Activated naive CD4-positive, alpha-beta T cell treated with anti-CD3 and anti-CD28 coated beads for 36 hours (primary cell): ENCODE results near the gene BCAS4. TPM values are rescaled to one million over a fixed set of nuclear protein-coding genes. Genes with fewer than 3 reads are reported as not detected.

Source experiments
- CTCF ChIA-PET: fragments of 350-600 bp; sonication (Branson Sonifier 250); formaldehyde crosslinking; loops from one replicate; lab custom pipeline; 2021; ENCODE audit warnings: antibody characterized with exemption; lab: Charles Lee
- DNase-seq: peaks from one replicate; pipeline ENCODE4 v3.0.0-alpha.2; 2020
- H3K27ac Mint-ChIP-seq: one replicate; pipeline ENCODE4 v1.8.0; 2021; ENCODE audit warnings: mild to moderate bottlenecking, mixed read lengths
- H3K27me3 Mint-ChIP-seq: one replicate; pipeline ENCODE4 v1.8.0; 2021; ENCODE audit warnings: low read depth, mixed read lengths
- H3K36me3 Mint-ChIP-seq: one replicate; pipeline ENCODE4 v1.8.0; 2021; ENCODE audit warnings: low read depth, mixed read lengths
- H3K4me1 Mint-ChIP-seq: one replicate; pipeline ENCODE4 v1.8.0; 2021; ENCODE audit warnings: low read depth, mixed read lengths
- H3K4me3 Mint-ChIP-seq: one replicate; pipeline ENCODE4 v1.8.0; 2021; ENCODE audit warnings: mild to moderate bottlenecking, moderate library complexity, mixed read lengths
- H3K9me3 Mint-ChIP-seq: one replicate; pipeline ENCODE4 v1.8.0; 2021; ENCODE audit warnings: mixed read lengths
- intact Hi-C: fragments of 100-400 bp; cut with micrococcal nuclease; formaldehyde crosslinking; loops from one replicate; pipeline ENCODE4 v1.15.1; 2023
- total RNA-seq, 2 experiments: library from RNA; stranded (reverse); gene quantifications; one replicate each; pipeline ENCODE4 v1.2.3, GENCODE V29; 2021

The BCAS4 gene
- total RNA-seq, 2 experiments from 2014 or later = 15.7 to 16.6 TPM

DNA sequence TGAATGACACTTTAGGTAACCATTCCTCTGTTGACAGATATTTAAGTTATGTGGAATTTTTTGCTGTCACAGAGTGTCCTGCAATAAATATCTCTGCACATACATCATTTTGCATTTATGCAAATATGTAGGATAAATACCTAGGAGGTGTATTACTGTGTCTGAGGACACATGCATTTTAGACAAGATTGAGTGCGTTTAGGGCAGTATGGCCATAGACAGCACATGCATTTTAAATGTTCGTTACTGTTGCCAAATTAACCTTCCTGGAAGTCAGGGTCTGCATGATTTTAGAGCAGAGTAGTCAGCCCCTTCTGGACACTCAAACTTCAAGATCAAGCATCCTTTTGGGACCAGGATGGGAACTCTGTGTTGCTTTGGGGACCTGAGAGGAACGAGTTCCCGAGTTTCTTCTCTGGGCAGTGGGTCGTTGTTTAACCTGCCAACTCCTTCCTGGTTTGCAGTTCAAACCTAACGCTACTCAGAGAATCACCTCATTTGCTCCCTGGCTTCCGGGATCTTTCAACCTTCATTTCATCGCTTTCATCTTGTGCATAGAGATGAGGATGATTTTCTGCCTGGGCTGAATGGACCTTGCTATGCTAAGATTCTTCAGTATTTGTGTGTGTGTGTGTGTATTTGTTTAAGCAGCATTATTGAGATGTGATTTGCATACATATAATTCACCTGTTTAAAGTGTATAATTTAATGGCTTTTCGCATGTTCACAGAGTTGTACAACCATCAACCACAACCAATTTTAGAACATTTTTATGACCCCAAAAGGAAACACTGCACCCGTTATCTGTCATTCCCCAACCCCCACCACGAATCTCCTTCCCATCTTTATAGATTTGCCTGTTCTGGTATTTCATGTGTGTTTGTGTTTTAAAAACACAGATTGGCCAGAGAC, 9.8 kb downstream of the BCAS4 start:
- intact Hi-C loops = loop anchor here (1.0 kb wide), 2 partner anchors 10 to 14 kb away; no protein-coding TSS in a partner anchor
- DNase-seq = peak; percentile 61
- CTCF ChIA-PET = interaction anchor here (0.6 to 2.5 kb wide), 7 partner anchors 10 to 833 kb away, joined by 3 to 17 read pairs (median 4); partner anchors contain the start of gene BCAS4
- H3K36me3 Mint-ChIP-seq = no peaks in the 10 kb centered on the region
- peak overlapping the region; percentile 64 for H3K4me3 Mint-ChIP-seq
- H3K9me3 Mint-ChIP-seq = no peaks in the 10 kb centered on the region
- peaks cover 32% of the 10 kb centered on the region for H3K4me1 Mint-ChIP-seq
- no peaks in the 10 kb centered on the region for H3K27me3 Mint-ChIP-seq
- peak overlapping the region; percentile 91 for H3K27ac Mint-ChIP-seq

DNA sequence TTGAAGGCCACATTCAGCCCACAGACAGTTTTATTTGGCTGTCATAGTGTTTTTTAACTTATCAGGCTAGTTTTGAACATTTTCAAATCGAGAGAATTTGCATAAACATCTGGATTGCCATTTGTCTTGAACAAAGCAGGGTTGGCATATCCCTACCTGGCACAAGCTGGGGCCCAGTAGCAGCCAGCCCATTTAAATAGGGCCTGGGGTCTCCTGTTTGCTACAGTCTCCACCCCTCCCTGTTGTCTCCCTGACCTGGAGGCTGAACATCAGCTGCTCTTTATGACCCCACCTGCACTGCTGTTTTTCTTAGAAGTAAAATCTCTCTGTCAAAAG, 10.5 kb downstream of the BCAS4 start:
- intact Hi-C loops = no loop called here
- peaks cover 29% of the 10 kb centered on the region for H3K4me1 Mint-ChIP-seq
- H3K27ac Mint-ChIP-seq = peak overlapping the region; percentile 91
- H3K9me3 Mint-ChIP-seq = no peaks in the 10 kb centered on the region
- H3K36me3 Mint-ChIP-seq = no peaks in the 10 kb centered on the region
- CTCF ChIA-PET = interaction anchor here (0.6 to 1.7 kb wide), 3 partner anchors 11 to 833 kb away, joined by 3 to 8 read pairs (median 4); partner anchors contain the start of gene BCAS4
- H3K27me3 Mint-ChIP-seq = no peaks in the 10 kb centered on the region
- peak overlapping the region; percentile 64 for H3K4me3 Mint-ChIP-seq
- no peak for DNase-seq

DNA sequence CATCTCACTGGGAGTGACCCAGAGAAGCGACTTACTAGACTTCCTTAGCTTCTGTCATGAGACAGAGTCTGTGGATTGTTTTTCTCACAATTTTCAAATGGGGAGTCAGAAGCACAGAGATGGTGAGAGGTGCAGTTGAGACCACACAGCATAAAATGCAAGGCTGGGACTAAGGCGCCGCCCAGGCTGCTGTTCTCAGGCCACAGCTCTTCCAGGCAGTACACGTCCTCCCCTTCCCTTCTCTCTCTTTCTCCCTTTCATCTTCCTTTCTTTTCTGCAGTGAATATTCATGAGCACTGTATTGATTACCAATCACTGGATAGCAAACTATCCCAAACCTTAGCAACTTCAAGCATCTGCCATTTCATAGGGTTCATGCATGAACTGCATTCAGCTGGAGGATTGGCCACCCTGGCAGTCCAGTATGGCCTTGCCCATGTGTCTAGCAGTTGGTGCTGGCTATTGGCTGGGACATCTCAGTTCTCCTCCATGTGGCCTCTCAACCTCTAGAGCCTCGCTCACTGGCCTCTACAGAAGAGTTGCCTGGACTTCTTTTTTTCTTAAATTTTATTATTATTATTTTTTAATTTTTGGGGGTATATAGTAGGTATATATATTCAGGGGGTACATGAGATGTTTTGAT, 11.4 kb downstream of the BCAS4 start:
- Mint-ChIP-seq H3K4me3 (no peak overlapping the region), H3K36me3 (no peaks in the 10 kb centered on the region), H3K4me1 (peaks cover 33% of the 10 kb centered on the region), H3K27me3 (no peaks in the 10 kb centered on the region), H3K9me3 (no peaks in the 10 kb centered on the region), H3K27ac (no peak overlapping the region)
- DNase-seq = no peak
- CTCF ChIA-PET = interaction anchor here (1.3 to 1.7 kb wide), 2 partner anchors 12 to 123 kb away, joined by 4 to 8 read pairs; partner anchors contain the start of gene BCAS4
- intact Hi-C loops = no loop called here

DNA sequence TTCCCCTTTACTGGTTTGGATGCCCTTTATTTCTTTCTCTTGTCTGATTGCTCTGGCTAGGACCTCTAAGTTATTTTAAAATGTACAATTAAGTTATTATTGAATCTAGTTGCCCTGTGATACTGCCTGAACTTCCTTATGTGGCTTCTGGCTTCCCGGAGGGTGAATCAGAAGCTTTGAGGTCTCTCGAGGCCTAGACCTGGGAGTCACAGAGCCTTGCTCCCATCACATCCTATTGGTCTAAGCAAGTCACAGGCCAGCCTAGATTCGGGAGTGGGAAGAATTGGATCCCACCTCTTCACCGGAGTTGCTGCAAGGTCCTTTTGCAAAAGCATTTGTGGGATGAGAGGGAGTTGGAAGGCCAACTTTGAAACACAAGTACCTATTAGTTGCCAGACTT, 15.2 kb downstream of the BCAS4 start:
- DNase-seq = no peak
- Mint-ChIP-seq H3K4me3 (no peak overlapping the region), H3K27ac (no peak overlapping the region), H3K27me3 (no peaks in the 10 kb centered on the region), H3K36me3 (no peaks in the 10 kb centered on the region), H3K9me3 (no peaks in the 10 kb centered on the region), H3K4me1 (peaks cover 33% of the 10 kb centered on the region)
- intact Hi-C loops = no loop called here
- CTCF ChIA-PET = no interaction called here

DNA sequence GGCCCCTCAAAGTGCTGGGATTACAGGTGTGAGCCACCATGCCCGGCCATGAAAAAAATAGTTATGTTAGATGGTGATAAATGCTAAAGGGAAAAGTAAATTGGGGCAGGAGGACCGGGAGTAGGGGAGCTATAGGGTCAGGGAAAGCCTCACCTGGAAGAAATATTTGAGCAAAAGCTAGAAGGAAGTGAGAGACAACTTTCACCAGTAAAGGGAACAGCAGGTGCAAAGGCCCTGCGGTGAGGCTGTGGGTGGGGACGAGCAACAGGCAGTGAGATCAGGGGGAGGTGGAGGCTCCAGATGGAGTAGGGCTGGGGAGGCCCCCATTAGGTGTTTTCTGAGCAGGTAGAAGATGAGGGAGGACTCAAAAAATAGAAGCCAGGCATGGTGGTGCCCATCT, 16.0 kb downstream of the BCAS4 start:
- no peak overlapping the region for H3K27ac Mint-ChIP-seq
- CTCF ChIA-PET = no interaction called here
- intact Hi-C loops = no loop called here
- no peaks in the 10 kb centered on the region for H3K27me3 Mint-ChIP-seq
- no peaks in the 10 kb centered on the region for H3K9me3 Mint-ChIP-seq
- peaks cover 34% of the 10 kb centered on the region for H3K4me1 Mint-ChIP-seq
- H3K4me3 Mint-ChIP-seq = no peak overlapping the region
- no peaks in the 10 kb centered on the region for H3K36me3 Mint-ChIP-seq
- no peak for DNase-seq

DNA sequence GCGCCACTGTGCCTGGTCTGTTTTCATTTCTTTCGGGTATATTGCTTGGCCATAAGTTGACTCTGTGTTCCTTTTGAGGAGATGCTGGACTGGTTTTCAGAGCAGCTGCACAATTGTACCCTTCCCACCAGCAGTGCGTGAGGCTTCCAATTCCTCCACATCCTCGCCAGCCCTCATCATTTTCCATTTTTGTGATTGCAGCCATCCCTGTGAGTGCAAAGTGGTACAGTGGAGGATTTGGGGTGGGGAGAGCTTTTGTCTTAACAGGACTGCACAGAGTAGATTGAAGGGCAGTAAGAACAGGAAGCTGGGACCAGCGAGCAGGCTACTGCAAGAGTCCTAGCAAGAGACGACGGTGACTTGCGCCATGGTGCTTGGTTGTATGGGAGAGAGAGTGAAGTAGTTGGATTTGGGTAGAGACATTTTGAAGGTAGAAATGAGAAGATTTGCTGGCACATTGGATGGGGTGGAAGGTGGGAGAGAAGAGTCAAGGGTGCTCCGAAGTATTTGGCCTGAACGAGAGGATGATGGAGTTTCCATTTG, 18.3 kb downstream of the BCAS4 start:
- no peak overlapping the region for H3K27ac Mint-ChIP-seq

DNA sequence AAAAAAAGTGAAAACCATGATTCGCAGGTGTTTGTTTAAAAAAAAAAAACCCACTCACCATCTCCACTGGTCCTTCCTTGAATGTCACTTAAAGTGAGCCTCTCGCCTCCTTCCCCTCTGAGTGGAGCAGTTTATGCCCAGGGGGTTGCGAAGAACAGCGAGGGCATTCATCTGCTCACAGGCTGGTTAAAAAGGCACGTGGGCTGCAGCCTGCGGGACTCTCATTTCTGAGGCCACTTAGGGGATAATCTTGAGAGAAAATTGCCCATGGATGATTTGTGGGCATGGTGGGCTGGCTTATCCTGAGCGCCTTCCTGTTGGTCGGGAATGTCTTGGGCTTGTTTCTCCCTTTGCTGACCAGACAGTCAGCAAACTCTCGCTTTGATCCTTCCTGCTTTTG, 18.9 kb downstream of the BCAS4 start:
- no peaks in the 10 kb centered on the region for H3K9me3 Mint-ChIP-seq
- peaks cover 52% of the 10 kb centered on the region for H3K4me1 Mint-ChIP-seq
- no peaks in the 10 kb centered on the region for H3K27me3 Mint-ChIP-seq
- no peak for DNase-seq
- intact Hi-C loops = no loop called here
- H3K27ac Mint-ChIP-seq = no peak overlapping the region
- CTCF ChIA-PET = interaction anchor here (1.0 to 1.9 kb wide), 4 partner anchors 10 to 118 kb away, joined by 3 to 18 read pairs (median 4); partner anchors contain the start of genes ADNP and BCAS4
- H3K4me3 Mint-ChIP-seq = no peak overlapping the region
- H3K36me3 Mint-ChIP-seq = peaks cover 4% of the 10 kb centered on the region

More for the DNA sequence above, 18.3 kb downstream of the BCAS4 start:
- peaks cover 51% of the 10 kb centered on the region for H3K4me1 Mint-ChIP-seq
- H3K4me3 Mint-ChIP-seq = no peak overlapping the region
- CTCF ChIA-PET = interaction anchor here (1.0 kb wide), 1 partner anchor 19 kb away, joined by 4 read pairs; the partner anchor contains the start of gene BCAS4
- intact Hi-C loops = no loop called here
- H3K36me3 Mint-ChIP-seq = no peaks in the 10 kb centered on the region
- no peak for DNase-seq
- no peaks in the 10 kb centered on the region for H3K9me3 Mint-ChIP-seq
- no peaks in the 10 kb centered on the region for H3K27me3 Mint-ChIP-seq

DNA sequence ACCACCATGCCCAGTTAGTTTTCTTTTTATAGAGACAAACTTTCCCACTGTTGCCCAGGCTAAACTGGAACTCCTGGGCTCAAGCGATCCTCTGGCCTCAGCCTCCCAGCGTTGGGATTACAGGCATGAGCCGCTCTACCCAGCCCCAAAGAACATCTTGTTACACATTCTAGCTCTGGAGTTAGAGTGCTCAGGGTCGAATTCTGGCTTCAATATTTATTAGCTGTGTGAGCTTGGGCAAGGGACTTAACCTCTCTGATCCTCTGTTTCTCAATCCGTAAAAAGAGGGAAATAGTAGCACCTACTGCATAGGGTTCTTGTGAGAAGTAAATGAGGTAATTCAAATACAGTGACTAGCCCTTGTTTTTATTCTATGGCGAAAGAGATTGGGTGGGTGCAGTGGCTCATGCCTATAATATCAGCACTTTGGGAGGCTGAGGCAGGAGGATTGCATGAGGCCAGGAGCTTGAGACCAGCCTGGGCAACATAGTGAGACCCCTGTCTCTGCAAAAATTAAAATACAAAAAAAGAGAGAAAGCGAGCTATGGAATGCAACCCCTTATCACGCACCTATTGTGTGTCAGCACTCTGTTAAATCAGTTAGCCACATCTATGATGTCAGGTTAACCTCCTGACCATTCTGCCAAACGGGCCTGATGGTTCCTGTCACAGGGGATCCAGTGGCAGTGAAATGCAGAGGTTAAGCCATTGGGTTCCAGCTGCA, 19.7 kb downstream of the BCAS4 start:
- no peak for DNase-seq
- H3K4me3 Mint-ChIP-seq = peak overlapping the region; percentile 59
- H3K4me1 Mint-ChIP-seq = peaks cover 54% of the 10 kb centered on the region
- no peaks in the 10 kb centered on the region for H3K9me3 Mint-ChIP-seq
- no peaks in the 10 kb centered on the region for H3K27me3 Mint-ChIP-seq
- no peak overlapping the region for H3K27ac Mint-ChIP-seq
- intact Hi-C loops = loop anchor here (5.0 kb wide), 1 partner anchor 98 kb away; no protein-coding TSS in a partner anchor
- peaks cover 5% of the 10 kb centered on the region for H3K36me3 Mint-ChIP-seq
- CTCF ChIA-PET = interaction anchor here (0.6 to 1.9 kb wide), 5 partner anchors 9 to 117 kb away, joined by 3 to 18 read pairs (median 3); partner anchors contain the start of genes ADNP and BCAS4

DNA sequence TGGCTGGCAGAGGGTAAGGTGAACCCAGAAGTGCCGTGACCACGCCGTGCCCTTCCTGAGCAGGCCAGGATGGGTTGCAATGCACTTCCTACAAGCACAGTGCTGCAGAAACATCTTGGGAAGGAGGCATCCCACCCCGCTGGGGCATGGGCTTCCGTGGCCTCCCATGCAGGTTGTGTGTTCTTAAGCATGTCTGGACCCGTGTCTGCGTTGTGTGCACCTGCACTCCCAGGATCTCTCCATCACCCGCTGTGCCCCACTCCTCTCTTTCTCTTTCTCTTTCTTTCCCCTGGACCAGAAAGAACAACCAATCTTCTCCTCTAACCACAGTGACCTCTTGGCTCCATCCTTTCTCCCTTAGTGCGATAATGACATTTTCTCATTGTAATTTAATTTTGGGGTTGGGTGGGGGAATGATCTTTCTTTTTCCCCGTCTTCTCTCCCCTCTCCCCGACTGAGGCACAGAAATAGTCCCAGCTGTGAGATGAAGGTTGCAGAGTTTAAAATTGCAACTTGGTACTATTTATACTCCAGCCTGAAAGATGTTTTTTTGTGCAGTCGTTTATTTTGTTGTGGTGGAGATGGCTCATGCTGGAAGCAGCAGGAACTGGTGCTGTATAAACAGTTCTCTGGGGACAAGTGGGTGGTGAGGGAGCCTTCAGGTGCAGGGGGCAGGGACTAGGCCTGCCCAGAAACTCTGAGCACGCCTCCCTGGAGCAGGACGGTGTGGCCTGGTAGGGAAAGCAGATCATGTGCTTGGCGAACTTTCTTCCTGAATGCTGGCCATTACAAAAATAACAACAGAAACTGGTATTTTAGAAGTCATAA, 20.5 kb downstream of the BCAS4 start:
- Mint-ChIP-seq H3K4me3 (peak overlapping the region; percentile 59), H3K36me3 (peaks cover 5% of the 10 kb centered on the region), H3K27ac (peak overlapping the region; percentile 83), H3K9me3 (no peaks in the 10 kb centered on the region), H3K4me1 (peaks cover 54% of the 10 kb centered on the region), H3K27me3 (no peaks in the 10 kb centered on the region)
- CTCF ChIA-PET = interaction anchor here (0.6 to 1.9 kb wide), 3 partner anchors 21 to 116 kb away, joined by 3 to 18 read pairs (median 3); partner anchors contain the start of genes ADNP and BCAS4
- intact Hi-C loops = loop anchor here (5.0 kb wide), 1 partner anchor 97 kb away; no protein-coding TSS in a partner anchor
- peak; percentile 45 for DNase-seq

DNA sequence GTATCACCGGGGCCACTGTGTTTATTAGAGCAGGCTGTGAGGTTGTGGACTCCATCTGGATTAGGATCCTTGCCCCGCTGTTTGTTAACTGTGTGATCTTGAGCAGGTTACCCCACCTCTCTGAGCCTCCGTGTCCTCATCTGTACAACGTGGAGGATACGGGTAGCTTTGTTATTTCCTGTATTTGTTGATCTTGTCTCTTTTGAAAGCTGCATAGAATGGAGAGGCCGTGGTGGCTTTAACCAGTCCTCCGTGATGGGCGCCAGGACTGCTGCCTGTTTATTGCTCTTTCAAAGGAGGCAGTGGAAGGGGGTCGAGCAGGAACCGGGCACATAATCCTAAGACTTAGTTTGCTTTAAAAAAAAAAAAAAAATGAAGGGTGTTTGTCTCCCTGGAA, 22.9 kb downstream of the BCAS4 start:
- Mint-ChIP-seq H3K36me3 (peaks cover 5% of the 10 kb centered on the region), H3K4me1 (peaks cover 52% of the 10 kb centered on the region), H3K9me3 (no peaks in the 10 kb centered on the region), H3K4me3 (peak overlapping the region; percentile 68), H3K27me3 (no peaks in the 10 kb centered on the region), H3K27ac (peak overlapping the region; percentile 97)
- intact Hi-C loops = loop anchor here (1.0 to 5.0 kb wide), 5 partner anchors 13 to 141 kb away; partner anchors contain the start of genes DPM1 and MOCS3
- peak; percentile 14 for DNase-seq
- CTCF ChIA-PET = interaction anchor here (0.8 to 2.4 kb wide), 7 partner anchors 14 to 114 kb away, joined by 3 to 19 read pairs (median 5); partner anchors contain the start of genes ADNP and BCAS4
